GM18526 (cell line): ENCODE results near the gene KCNH2.

ENCODE experiments used
- POLR2A ChIP-seq: IDR thresholded peaks from 3 replicates; pipeline ENCODE4 v1.6.1; 2011; ENCODE audit not compliant: insufficient read length; ENCODE audit errors: extremely low read depth

Gene KCNH2

DNA sequence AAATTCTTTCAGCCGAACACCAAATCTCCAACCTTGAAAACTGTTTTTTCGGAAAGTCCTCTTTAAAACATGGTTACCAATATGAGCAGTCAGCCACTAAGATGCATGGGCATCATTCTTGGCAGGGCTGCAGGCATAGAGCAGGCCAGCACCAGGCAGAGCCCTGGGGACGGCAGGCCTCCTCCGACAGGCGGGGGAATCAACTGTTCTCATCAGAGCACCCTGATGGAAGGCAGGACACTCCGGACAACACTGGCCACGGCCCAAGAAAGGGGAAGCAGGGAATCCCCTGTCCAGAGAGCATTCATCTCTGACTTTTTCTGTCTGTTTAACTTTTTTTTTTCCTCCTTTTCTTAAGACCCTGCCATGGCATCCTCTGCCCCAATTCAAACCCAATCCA, 11.3 kb upstream of the KCNH2 start:
- TF ChIP-seq POLR2A: no peak

DNA sequence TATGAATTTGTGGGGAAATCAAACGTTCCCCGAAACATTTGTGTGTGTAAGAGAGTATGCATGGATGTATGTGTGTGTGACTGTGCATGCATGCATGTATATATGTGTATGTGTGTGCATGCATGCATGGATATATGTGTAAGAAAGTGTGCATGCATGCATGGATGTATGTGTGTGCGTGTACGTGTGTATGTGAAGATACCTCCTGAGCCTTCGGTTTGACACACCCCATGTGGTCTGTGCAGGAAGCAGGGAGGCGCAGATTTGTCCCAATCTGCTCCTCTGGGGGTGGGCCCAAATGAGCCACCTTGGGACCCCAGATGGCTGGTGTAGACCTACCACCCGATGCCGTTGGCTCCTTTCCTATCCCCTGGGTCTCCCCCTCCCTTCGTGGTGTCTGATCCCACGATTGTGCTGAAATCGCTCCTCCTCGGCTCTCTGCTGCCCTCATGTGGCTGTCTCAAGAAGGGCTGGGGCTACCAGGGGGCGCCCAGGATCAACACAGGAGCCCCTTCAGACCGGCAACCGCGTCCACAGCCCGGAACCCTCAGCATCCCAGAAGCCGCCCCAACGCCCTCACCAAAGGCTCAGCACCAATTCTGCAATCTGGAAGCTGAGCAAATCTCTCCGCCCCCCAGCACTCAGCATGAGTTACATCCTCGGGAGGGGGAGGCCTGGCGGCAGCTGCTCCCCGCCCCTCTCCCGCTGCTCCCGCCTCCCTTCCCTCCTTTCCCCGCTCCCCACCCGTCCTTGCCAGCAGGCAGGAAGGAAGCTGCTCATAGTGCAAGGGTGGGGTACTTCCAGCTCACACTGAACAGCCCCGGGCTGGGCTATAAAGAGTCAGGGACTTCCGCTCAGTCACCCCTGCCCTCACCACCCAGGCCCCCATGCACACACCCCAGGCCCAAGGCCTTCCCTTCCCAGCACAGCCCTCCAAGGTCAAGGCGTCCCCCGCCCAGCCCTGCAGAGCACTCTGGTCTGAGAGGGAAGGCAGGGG, 10.4 kb upstream of the KCNH2 start:
- no peak for TF ChIP-seq POLR2A

- no peak for TF ChIP-seq POLR2A
Measured at GRCh38 chr7:150986556-150986955, 8.4 kb upstream of the KCNH2 start.

GRCh38 chr7:150986099-150986512, 8.0 kb upstream of the KCNH2 start:
- TF ChIP-seq POLR2A: no peak

DNA sequence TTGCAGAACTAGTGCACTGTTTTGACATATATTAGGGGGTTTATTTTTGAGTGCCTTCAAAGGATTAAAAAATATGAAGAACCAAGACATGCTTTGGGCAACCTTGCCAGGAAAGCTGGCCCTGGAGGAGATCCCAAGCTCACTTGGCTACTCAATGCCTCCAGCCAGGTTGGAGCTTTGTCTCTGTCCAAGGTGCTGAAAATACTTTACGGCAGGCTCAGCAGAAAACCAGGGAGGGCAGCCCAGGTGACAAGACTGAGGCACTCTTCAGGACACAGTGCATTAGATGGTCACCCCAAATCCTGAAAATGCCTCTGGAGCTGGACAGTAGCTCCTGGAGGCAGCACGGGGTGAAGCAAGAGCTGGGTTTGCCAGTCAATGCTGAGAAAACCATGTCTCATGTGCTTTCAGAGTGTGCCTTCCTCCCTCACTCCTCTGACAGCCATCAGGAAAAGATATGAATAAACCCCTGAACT, 5.8 kb upstream of the KCNH2 start:
- no peak for TF ChIP-seq POLR2A

- no peak for TF ChIP-seq POLR2A
Measured at GRCh38 chr7:150982351-150982750, 4.2 kb upstream of the KCNH2 start.

DNA sequence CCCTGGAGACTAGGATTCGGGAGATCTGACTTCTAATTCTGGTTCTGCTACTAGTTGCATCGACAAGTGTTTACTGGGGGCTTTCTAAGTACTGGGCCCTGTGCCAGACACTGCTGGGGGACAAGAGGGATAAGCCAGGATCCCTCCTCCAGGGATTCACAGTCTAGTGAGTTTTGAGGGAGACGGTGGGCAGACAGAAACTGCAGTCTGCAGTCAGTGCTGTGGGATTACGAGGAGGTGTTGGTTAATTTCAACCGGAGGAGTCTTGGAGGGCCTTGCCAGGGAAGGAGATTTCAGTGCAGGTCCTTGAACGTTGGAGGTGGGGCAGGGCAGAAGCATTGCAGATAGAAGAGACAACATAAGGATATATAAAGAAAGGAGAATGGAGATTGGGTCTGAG, 3.5 kb upstream of the KCNH2 start:
- TF ChIP-seq POLR2A: no peak

- TF ChIP-seq POLR2A: no peak
Measured at GRCh38 chr7:150980663-150981062, 2.5 kb upstream of the KCNH2 start.

GRCh38 chr7:150979713-150980390, 1.7 kb upstream of the KCNH2 start:
- no peak for TF ChIP-seq POLR2A

- TF ChIP-seq POLR2A: no peak
Measured at GRCh38 chr7:150977382-150978125, 567 bp downstream of the KCNH2 start.

GRCh38 chr7:150976529-150977381, 1.4 kb downstream of the KCNH2 start:
- no peak for TF ChIP-seq POLR2A

GRCh38 chr7:150975536-150976319, 2.4 kb downstream of the KCNH2 start:
- no peak for TF ChIP-seq POLR2A

DNA sequence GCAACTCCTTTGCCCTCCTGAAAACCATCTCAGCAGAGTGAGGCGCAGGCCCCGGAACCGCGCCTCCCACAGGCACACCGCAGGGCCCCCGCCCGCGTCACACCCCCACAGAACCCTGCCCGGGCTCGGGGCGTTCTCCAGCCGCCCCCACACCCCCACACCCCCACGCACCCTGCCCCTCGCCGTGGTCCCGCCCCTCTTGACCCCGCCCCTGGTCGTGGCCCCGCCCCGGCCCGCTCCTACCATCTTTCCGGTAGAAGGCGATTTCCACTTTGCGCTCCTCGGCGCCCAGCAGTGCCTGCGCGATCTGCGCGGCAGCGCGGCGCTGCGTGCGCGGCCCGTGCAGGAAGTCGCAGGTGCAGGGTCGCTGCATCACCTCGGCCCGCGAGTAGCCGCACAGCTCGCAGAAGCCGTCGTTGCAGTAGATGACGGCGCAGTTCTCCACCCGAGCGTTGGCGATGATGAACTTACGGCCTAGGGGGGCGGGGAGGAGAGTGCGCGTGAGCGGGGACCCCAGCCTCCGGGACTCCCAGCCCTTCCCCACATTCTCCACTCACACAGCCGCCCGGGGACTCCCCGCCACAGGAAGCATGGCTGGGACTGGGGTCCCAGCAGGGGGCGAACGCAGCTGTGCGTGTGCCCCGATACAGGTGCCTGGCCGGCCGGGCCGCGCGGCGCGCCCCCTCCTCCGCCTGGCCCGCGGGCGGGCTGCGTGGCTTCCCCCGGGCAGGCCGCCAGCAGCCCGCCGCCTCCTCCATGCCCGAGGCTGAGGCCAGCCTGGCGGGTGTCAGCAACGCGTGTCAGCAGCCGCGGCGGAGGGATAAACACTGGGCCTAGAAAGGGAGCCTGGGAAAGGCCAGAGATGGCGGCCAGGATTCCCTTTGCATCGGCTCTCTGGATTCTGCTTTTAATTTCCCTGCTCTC, 3.4 kb downstream of the KCNH2 start:
- TF ChIP-seq POLR2A: peak; percentile 46
